ENCODE measurements around the gene SYT15.

The SYT15 gene

DNA sequence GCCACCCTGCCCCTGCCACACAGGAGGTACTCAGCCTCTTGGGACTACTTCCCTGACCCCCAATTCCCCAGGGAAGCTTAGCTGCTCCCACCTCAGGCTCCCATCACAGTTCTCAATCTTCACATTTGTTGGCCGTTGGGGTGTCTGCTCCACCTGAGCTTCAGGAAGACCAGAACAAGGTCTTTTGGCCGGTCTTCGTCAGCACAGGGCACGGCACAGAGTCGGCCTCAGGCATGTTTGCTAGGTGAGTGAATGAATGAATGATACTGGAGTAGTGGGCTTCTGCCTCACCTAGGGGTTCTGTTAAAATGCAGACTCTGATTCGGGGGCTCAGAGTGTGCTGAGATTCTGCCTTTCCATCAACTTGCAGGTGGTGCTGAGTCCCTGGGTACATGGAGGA is 42.8 kb upstream of the SYT15 start (continued):
- TF ChIP-seq ZNF423 (tag by site-specific recombination; IDR thresholded peaks at IDR 0.05) (no peak), BCL11B (tag by site-specific recombination; IDR thresholded peaks at IDR 0.05; ENCODE audit: low read depth) (no peak)

DNA sequence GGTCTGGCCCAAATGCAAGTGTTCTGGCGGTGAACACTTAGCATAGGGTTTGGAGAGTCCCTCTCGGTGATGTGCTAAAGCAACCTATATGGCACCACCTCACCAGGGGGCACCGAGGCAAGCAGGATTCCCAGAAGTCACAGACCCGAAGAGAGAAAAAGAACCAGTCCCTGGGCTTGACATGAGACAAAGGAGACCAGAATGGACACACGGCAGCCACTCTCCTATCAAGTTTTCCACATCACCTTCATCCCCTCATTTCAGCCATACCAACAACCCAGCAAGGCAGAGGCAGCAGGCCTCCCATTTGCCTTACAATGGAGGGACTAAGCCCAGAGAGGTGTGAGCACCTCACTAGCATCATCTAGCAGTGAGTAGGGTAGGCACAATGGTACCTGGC is 42.1 kb upstream of the SYT15 start:
- no peaks in the 10 kb centered on the region for H3K4me1 ChIP-seq (ENCODE audit: control insufficient read depth, insufficient read depth, low read length)
- CTCF ChIA-PET, result interaction anchor here (0.6 to 1.4 kb wide), 2 partner anchors 14 to 1473 kb away, joined by 3 read pairs; no protein-coding TSS in a partner anchor

DNA sequence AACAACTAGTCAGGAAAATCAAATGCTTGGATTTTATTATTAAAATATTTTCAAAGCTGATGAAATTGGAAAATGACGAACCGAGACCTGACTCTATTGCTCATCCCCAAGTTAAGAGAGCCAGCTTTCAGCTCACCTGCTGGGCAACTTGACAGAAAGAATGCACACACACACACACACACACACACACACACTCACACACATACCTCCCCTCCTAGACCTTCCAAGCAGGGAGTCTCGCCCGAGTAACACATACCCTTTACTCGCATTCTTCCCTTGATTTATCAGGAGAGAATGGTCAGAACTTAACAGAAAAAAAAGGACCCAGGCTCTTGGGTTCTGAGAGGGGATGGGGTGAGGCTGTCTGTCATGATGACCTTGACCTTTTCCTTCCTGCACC is 41.6 kb upstream of the SYT15 start:
- no peak overlapping the region for H3K27ac ChIP-seq (ENCODE audit: extremely low read depth, low read depth, low read length)
- H3K4me3 ChIP-seq (ENCODE audit: low read depth, low read length), result no peak overlapping the region
- H3K36me3 ChIP-seq (ENCODE audit: control insufficient read depth in 2 of 2, insufficient read depth in 1 of 2, low read length in 2 of 2), result no peaks in the 10 kb centered on the region
- TF ChIP-seq, protein P1, sequence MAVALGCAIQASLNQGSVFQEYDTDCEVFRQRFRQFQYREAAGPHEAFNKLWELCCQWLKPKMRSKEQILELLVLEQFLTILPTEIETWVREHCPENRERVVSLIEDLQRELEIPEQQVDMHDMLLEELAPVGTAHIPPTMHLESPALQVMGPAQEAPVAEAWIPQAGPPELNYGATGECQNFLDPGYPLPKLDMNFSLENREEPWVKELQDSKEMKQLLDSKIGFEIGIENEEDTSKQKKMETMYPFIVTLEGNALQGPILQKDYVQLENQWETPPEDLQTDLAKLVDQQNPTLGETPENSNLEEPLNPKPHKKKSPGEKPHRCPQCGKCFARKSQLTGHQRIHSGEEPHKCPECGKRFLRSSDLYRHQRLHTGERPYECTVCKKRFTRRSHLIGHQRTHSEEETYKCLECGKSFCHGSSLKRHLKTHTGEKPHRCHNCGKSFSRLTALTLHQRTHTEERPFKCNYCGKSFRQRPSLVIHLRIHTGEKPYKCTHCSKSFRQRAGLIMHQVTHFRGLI (tag by site-specific recombination; IDR thresholded peaks at IDR 0.05), result no peak
- TF ChIP-seq, protein P2, sequence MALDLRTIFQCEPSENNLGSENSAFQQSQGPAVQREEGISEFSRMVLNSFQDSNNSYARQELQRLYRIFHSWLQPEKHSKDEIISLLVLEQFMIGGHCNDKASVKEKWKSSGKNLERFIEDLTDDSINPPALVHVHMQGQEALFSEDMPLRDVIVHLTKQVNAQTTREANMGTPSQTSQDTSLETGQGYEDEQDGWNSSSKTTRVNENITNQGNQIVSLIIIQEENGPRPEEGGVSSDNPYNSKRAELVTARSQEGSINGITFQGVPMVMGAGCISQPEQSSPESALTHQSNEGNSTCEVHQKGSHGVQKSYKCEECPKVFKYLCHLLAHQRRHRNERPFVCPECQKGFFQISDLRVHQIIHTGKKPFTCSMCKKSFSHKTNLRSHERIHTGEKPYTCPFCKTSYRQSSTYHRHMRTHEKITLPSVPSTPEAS (tag by site-specific recombination; IDR thresholded peaks at IDR 0.05), result peak; percentile 72
- TF ChIP-seq ZIC2 (tag by site-specific recombination; IDR thresholded peaks at IDR 0.05), result 0 out of 2 replicates have a peak, but pooled peaks have one; percentile 12
- no peak for TF ChIP-seq ZFP69B (tag by site-specific recombination; IDR thresholded peaks at IDR 0.05)
- ChIA-PET CTCF (no interaction called here), POLR2A (no interaction called here)
- no peaks in the 10 kb centered on the region for H3K4me1 ChIP-seq (ENCODE audit: control insufficient read depth, insufficient read depth, low read length)
- H3K9me3 ChIP-seq (ENCODE audit: control insufficient read depth, insufficient read depth, low read depth, low read length), result no peaks in the 10 kb centered on the region

More for the DNA sequence above, 42.1 kb upstream of the SYT15 start:
- TF ChIP-seq ZNF768 (tag by site-specific recombination; IDR thresholded peaks at IDR 0.05), result no peak
- TF ChIP-seq ZNF843 (tag by site-specific recombination; IDR thresholded peaks at IDR 0.05), result no peak
- TF ChIP-seq ZNF223 (tag by site-specific recombination; IDR thresholded peaks at IDR 0.05), result no peak
- TF ChIP-seq ZNF2 (tag by site-specific recombination; IDR thresholded peaks at IDR 0.05), result no peak
- no peak for TF ChIP-seq ZFP69B (tag by site-specific recombination; IDR thresholded peaks at IDR 0.05)
- no peak for TF ChIP-seq ZNF433 (tag by site-specific recombination; IDR thresholded peaks at IDR 0.05; ENCODE audit: low read depth)
- TF ChIP-seq, protein P3, sequence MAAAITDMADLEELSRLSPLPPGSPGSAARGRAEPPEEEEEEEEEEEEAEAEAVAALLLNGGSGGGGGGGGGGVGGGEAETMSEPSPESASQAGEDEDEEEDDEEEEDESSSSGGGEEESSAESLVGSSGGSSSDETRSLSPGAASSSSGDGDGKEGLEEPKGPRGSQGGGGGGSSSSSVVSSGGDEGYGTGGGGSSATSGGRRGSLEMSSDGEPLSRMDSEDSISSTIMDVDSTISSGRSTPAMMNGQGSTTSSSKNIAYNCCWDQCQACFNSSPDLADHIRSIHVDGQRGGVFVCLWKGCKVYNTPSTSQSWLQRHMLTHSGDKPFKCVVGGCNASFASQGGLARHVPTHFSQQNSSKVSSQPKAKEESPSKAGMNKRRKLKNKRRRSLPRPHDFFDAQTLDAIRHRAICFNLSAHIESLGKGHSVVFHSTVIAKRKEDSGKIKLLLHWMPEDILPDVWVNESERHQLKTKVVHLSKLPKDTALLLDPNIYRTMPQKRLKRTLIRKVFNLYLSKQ (tag by site-specific recombination; IDR thresholded peaks at IDR 0.05; ENCODE audit: borderline replicate concordance), result no peak
- no peak for TF ChIP-seq ZSCAN30 (tag by site-specific recombination; IDR thresholded peaks at IDR 0.05)
- no peak for TF ChIP-seq SCRT1 (tag by site-specific recombination; IDR thresholded peaks at IDR 0.05; ENCODE audit: borderline replicate concordance)
- no peak for TF ChIP-seq PRDM1 (tag by site-specific recombination; IDR thresholded peaks at IDR 0.05)
- TF ChIP-seq, protein P4, sequence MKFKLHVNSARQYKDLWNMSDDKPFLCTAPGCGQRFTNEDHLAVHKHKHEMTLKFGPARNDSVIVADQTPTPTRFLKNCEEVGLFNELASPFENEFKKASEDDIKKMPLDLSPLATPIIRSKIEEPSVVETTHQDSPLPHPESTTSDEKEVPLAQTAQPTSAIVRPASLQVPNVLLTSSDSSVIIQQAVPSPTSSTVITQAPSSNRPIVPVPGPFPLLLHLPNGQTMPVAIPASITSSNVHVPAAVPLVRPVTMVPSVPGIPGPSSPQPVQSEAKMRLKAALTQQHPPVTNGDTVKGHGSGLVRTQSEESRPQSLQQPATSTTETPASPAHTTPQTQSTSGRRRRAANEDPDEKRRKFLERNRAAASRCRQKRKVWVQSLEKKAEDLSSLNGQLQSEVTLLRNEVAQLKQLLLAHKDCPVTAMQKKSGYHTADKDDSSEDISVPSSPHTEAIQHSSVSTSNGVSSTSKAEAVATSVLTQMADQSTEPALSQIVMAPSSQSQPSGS (tag by site-specific recombination; IDR thresholded peaks at IDR 0.05; ENCODE audit: low read depth), result no peak
- TF ChIP-seq ZIC2 (tag by site-specific recombination; IDR thresholded peaks at IDR 0.05), result no peak
- no peak for TF ChIP-seq SP7 (tag by site-specific recombination; IDR thresholded peaks at IDR 0.05)
- no peak for TF ChIP-seq OVOL3 (tag by site-specific recombination; IDR thresholded peaks at IDR 0.05)
- no peak for TF ChIP-seq OSR2 (tag by site-specific recombination; IDR thresholded peaks at IDR 0.05)
- Histone ChIP-seq H3K27ac (ENCODE audit: extremely low read depth, low read depth, low read length) (no peak overlapping the region), H3K4me3 (ENCODE audit: low read depth, low read length) (no peak overlapping the region), H3K36me3 (ENCODE audit: control insufficient read depth in 2 of 2, insufficient read depth in 1 of 2, low read length in 2 of 2) (no peaks in the 10 kb centered on the region), H3K9me3 (ENCODE audit: control insufficient read depth, insufficient read depth, low read depth, low read length) (no peaks in the 10 kb centered on the region)
- POLR2A ChIA-PET, result no interaction called here

Measured in HEK293 (cell line).